HG02571 (cell line): ENCODE measurements around the gene TXN2.
"Not testable (repeated sequence)": the region's sequence is repeated elsewhere in the genome, so short reads cannot be mapped to it uniquely, and the experiment has no call there.

ENCODE experiments used
- ATAC-seq: cut with Tn5 transposase; IDR thresholded peaks from one replicate; pipeline ENCODE4 v1.9.1; 2021; ENCODE audit warnings: mild to moderate bottlenecking, moderate library complexity; ENCODE audit not compliant: unreplicated experiment

TXN2 gene

GRCh38 chr22:36456464-36456845 lies 25.0 kb downstream of the TXN2 start:
- ATAC-seq = no peak

DNA sequence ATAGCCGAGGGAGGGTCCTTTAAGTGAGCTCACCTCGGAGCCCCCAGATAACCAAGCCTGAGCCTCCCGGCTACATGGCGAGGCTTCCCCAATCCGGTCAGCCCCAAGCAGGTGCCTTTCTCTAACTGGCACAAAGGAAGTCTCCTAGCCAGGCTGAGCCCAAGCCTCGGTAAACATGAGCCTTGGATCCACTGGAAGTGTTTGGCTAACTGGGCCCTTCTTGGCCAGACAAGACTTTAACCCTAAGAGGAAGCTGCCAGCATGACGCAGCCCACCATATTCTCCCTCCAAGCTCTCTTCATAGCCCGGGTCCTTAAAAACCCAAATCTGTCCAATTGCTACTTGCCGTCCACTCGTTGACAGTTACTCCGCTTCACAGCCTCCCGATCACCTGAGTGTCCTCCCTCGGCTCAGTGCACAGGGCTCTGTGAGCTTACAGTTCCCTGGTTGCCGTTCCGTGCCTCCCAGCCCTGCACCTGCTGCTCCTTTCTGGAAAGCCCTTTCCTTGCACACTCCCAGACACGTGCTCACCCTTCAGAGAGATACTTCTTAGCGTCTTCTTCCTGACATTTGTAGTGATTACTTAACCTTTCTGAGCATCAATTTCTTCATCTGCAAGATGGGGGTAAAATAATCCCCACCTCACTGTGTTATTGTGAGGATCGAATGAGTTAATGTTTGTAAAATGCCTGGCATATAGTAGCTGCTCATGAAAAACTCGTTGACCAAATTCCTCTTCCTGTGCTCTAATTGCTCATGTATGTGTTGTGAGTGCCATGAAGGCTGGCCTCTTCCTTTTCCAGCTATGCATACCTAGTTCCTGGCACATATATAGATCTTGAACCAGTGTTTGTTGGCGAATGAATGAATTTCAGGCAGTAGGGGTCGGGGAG lies 25.6 kb downstream of the TXN2 start:
- ATAC-seq = no peak

GRCh38 chr22:36454916-36455570 lies 26.4 kb downstream of the TXN2 start:
- ATAC-seq = peak; percentile 59

DNA sequence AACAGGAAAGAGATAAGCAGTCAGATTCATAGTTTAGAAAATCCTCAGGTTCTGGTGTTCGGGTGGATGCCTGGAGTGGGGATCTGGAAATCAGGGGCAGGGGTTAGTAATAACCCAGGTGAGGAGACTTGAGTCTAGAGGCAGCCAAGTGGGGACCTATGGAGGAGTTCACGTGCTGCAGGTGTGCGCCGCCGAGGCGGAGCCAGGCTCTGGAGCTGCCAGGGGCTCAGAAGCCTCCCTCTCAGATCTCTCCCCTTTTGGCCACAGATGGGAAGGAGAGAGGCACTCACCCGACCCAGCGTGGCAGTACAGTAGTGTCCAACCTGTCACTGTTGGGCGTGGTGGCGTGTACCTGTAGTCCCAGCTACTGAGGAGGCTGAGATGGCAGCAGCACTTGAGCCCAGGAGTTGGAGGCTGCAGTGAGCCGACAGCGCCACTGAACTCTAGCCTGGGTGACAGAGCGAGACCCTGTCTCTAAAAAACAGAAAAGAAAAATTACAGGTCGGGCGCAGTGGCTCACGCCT lies 27.5 kb downstream of the TXN2 start:
- ATAC-seq = no peak

GRCh38 chr22:36452978-36453607 lies 28.3 kb downstream of the TXN2 start:
- not testable (repeated sequence) for ATAC-seq

- no peak for ATAC-seq
Measured at GRCh38 chr22:36452250-36452977, 29.0 kb downstream of the TXN2 start.

- ATAC-seq = not testable (repeated sequence)
Measured at GRCh38 chr22:36450923-36451322, 30.5 kb downstream of the TXN2 start.

DNA sequence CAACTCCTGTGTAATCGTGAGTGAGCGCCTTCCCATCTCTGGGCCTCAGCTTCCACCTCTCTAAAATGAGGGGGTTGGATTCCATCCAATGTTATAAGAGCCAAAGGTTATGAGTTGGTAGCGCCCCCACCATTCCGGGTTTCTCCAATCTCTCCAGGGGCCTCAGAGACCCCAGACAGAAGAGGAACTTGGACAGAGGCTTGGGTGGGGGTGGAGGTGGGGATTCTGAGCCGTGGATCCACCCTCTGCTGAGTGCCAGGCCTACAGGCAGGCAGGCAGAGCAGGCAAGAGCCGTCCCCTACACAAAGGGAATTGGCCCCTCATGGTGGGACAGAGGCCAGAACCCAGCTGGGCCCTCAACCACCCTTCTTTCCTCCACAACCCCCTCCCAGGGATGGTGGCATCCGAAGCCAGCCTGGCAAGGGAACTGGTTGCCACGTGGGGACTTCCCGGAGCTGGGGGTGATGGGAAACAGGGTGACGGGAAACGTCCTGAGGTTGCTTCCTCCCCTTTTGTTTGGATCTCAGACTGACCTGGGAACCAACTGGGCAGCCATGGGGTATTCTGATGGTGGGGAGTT lies 31.8 kb downstream of the TXN2 start:
- ATAC-seq = no peak

- no peak for ATAC-seq
Measured at GRCh38 chr22:36447632-36448031, 33.8 kb downstream of the TXN2 start.

DNA sequence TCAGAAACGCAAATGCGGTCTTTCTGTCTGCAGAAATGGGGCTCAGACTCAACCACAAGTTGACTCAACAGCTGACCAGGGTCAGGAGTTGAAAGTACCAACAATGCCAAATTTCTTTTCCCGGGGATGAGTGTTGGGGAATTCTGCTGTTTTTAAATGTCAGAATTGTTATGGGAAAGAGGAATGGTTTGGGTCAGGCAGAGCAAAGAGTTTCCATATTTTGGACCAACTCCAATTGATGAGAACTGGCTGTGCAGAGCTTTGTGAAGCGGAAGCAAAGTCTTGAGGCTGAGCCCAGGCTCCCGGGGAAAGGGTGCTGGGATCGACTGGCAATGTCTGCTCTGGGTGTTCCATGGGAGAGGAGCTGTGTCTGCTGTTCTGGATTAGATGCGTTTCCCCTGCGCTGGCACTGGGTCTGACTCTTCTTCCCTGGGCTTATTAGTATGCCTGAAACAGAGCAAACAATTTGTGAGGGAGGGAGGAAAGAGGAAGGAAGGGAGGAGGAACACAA lies 36.2 kb downstream of the TXN2 start:
- ATAC-seq = no peak

GRCh38 chr22:36443198-36443770 lies 38.2 kb downstream of the TXN2 start:
- no peak for ATAC-seq

- no peak for ATAC-seq
Measured at GRCh38 chr22:36442506-36443197, 38.8 kb downstream of the TXN2 start.

DNA sequence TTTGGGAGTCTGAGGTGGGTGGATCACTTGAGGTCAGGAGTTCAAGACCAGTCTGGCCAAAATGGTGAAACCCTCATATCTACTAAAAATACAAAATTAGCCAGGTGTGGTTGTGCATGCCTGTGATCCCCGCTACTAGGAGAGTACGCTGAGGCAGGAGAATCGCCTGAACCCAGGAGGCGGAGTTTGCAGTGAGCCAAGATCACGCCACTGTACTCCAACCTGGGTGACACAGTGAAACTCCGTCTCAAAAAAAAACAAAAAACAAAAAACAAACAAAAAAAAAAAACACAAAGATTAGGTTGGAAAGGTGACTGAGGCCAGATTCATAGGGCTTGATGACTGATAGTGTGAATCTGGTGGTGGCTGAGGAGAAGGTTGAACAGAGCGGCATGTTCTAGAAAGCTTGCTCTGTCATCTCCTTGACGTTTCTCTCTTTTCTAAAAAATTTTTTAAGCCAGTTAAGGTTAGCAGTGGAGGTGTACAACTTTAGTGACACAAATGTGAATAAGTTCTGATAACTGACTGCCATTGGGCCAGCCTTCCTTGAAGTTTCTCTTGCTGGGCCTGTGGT lies 40.9 kb downstream of the TXN2 start:
- ATAC-seq = no peak

GRCh38 chr22:36439481-36440271 lies 41.8 kb downstream of the TXN2 start:
- no peak for ATAC-seq

DNA sequence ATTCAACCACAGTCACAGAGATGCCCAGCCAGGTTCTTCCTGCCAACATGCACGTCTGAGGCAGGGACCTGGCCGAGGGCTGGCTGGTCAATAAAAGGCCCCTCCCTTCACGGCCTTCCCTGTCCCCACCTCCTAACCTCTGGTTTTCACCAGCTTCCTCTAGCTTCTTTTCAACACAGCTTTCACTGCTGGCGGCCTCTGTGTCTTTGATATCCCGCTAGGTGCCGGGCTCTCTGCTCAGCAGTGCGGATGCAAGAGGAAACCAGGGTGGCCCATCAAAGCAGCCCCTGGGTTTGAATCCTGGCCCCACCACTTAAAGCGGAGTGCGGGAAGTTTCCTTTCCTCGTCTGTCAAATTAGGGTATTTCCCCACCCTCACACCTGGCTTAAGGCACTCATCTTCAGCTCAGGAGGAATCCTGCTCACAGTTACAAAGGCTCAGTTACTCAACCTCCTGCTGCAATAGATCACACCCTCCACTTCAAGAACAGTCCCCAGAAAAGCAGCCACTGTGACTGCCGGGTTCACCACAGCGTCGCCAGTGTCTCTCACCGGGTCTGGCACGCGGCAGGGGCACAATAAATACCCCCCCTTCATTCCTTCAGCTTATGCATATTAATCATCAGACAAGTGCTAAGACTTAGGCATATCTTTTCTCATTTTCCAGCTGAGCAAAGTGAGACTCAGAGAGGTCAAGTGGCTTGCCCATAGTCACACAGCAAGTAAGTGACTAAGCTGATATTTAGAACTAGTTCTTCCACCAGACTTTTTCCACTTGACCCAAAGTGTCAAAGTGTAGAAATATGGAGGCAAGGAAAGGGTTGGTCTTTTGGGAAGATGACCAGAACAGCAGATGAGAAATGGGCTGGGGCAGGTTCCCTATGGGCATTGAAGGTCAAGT lies 45.7 kb downstream of the TXN2 start:
- ATAC-seq = no peak

- ATAC-seq = no peak
Measured at GRCh38 chr22:36433318-36434231, 47.9 kb downstream of the TXN2 start.
